WI38 (cell line): ENCODE results near the gene OR8A1.

Source experiments
- H3K4me3 ChIP-seq: 2 replicates; pipeline ENCODE4 v1.5.1; 2011; ENCODE audit warnings: low read depth, mild to moderate bottlenecking, control low read depth, low read length
- CTCF ChIP-seq: IDR thresholded peaks from 2 replicates; pipeline ENCODE4 v1.5.1; 2012; ENCODE audit warnings: low read depth, mild to moderate bottlenecking, control low read depth, low read length

The OR8A1 gene

GRCh38 chr11:124541204-124541603, 28.6 kb upstream of the OR8A1 start:
- no peak for TF ChIP-seq CTCF
- H3K4me3 ChIP-seq = no peak overlapping the region

DNA sequence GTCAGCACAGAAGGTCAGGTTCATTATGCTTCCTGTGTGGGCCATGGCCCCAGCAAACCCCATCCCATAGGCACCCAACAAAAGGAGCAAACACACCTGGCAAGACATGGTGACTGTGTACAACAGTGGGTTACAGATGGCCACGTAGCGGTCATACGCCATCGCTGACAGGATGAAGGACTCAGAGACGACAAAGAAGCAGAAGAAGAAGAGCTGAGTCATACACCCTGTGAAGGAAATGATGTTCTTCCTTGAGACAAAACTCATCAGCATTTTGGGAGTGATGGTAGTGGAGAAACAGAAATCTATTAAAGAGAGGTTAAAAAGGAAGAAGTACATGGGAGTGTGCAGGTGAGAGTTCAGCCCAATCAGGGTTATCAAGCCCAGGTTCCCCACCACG, 26.7 kb upstream of the OR8A1 start:
- TF ChIP-seq CTCF = no peak
- H3K4me3 ChIP-seq = no peak overlapping the region

DNA sequence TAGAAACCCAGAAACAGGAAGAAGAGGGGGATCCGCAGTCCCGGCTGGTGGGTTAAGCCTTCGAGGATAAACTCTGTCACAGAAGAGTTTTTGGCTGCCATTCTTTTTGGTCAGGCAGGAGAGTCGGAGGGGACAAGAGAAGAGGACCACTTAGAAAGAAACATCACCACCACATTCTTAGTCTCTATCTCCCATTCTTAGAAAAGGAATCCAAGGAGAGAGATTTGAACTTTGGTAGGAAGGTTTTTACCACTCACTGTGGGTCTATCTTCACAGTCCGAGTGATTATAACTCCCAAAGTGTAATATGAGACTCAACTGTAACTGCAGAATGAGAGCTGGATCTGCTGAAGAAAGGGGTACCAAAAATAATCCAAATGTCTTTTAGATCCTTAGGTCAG, 26.2 kb upstream of the OR8A1 start, which contains the start of gene OR8B12:
OR8B12 (minus strand) TSS at position 101 of the 400 bp plus-strand sequence; CDS start at position 101, 0 bp downstream.
- TF ChIP-seq CTCF = no peak
- no peak within 1 kb of the TSS for H3K4me3 ChIP-seq

DNA sequence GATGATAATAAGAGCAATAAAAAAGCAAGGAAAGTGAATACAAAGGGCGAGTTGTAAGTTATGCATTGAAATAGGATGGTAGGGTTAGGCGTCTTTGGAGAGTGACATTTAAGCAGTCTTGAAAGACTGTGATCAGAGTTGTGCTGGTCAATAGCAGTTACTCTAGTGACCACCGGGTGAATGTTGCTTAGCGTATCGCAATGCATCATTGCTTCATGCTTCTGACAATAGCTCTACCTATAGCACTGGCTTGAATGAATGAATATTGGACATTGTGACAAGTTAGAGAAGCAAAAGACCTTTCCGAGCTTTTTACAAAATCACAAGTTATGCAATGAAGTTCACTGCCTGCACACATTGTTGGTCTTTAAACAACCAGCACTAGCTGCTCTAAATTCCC, 18.6 kb upstream of the OR8A1 start:
- no peak overlapping the region for H3K4me3 ChIP-seq
- no peak for TF ChIP-seq CTCF

GRCh38 chr11:124551987-124552386, 17.8 kb upstream of the OR8A1 start:
- H3K4me3 ChIP-seq = no peak overlapping the region
- no peak for TF ChIP-seq CTCF

- H3K4me3 ChIP-seq = no peak overlapping the region
- no peak for TF ChIP-seq CTCF
Observed at GRCh38 chr11:124556828-124557227, 13.0 kb upstream of the OR8A1 start.

GRCh38 chr11:124570160-124570559, 363 bp downstream of the OR8A1 start:
- TF ChIP-seq CTCF = no peak
- no peak overlapping the region for H3K4me3 ChIP-seq
